IMR-90 (cell line): Measurements from ENCODE around the gene PHLDA2. TPM values are rescaled to one million over a fixed set of nuclear protein-coding genes. Genes with fewer than 3 reads are reported as not detected.

Experiments
- ATAC-seq: fragments of 200-7000 bp; cut with Tn5 transposase; 2 replicates; pipeline ENCODE4 v1.9.1; 2020; ENCODE audit warnings: low read depth, mild to moderate bottlenecking, moderate library complexity
- BruUV-seq: library from RNA; stranded (reverse); fragments of 400-500 nt; replicated peaks from 2 replicates; lab custom pipeline; 2021; lab: Mats Ljungman, UMichigan
- CTCF ChIA-PET: fragments of 300-600 bp; formaldehyde crosslinking; extraction: SDS; loops from one replicate; lab custom pipeline; 2021; ENCODE audit warnings: antibody characterized with exemption; lab: Yijun Ruan, JAX
- POLR2A ChIA-PET: fragments of 300-600 bp; sonication (Branson Sonifier 250); formaldehyde crosslinking; loops from one replicate; lab custom pipeline; 2022; ENCODE audit warnings: antibody characterized with exemption; ENCODE audit not compliant: unreplicated experiment; lab: Charles Lee
- DNase-seq: peaks from one replicate; pipeline ENCODE4 v3.0.0; 2013
- H2AFZ ChIP-seq: replicated peaks from 2 replicates; pipeline ENCODE3; 2013; ENCODE audit warnings: low read length, mild to moderate bottlenecking; ENCODE audit not compliant: poor library complexity
- H2AK5ac ChIP-seq: 2 replicates; pipeline ENCODE4 v1.6.1; 2013; ENCODE audit warnings: low read depth, low read length, inconsistent platforms
- H2AK9ac ChIP-seq: replicated peaks from 2 replicates; pipeline ENCODE3; 2013; ENCODE audit warnings: mild to moderate bottlenecking, low read depth, low read length, moderate library complexity; ENCODE audit not compliant: poor library complexity
- H2BK120ac ChIP-seq: 2 replicates; pipeline ENCODE4 v1.6.1; 2013; ENCODE audit warnings: low read depth, low read length, inconsistent platforms
- H2BK15ac ChIP-seq: 3 replicates; pipeline ENCODE4 v1.6.1; 2013; ENCODE audit warnings: low read depth, low read length, inconsistent platforms
- H2BK20ac ChIP-seq: 2 replicates; pipeline ENCODE4 v1.6.1; 2013; ENCODE audit warnings: low read depth, mild to moderate bottlenecking, inconsistent platforms, low read length, moderate library complexity
- H2BK5ac ChIP-seq: 2 replicates; pipeline ENCODE4 v1.6.1; 2013; ENCODE audit warnings: mild to moderate bottlenecking, low read depth, low read length, inconsistent platforms; ENCODE audit not compliant: poor library complexity, severe bottlenecking
- H3K14ac ChIP-seq: replicated peaks from 2 replicates; pipeline ENCODE4 v1.6.1; 2013; ENCODE audit warnings: low read depth, low read length, inconsistent platforms
- H3K18ac ChIP-seq: 2 replicates; pipeline ENCODE4 v1.6.1; 2013; ENCODE audit warnings: low read depth, low read length, control low read depth
- H3K23ac ChIP-seq: 2 replicates; pipeline ENCODE4 v1.6.1; 2013; ENCODE audit warnings: low read depth, low read length, inconsistent platforms
- H3K27ac ChIP-seq: 2 replicates; pipeline ENCODE4 v1.5.1; 2013; ENCODE audit warnings: mild to moderate bottlenecking, control low read depth, low read length; ENCODE audit not compliant: insufficient read depth
- H3K27me3 ChIP-seq: 2 replicates; pipeline ENCODE4 v1.6.1; 2013; ENCODE audit warnings: low read length; ENCODE audit not compliant: control insufficient read depth, insufficient read depth
- H3K36me3 ChIP-seq: 2 replicates; pipeline ENCODE4 v1.6.1; 2013; ENCODE audit warnings: low read length, mixed read lengths; ENCODE audit not compliant: control insufficient read depth, insufficient read depth
- H3K4ac ChIP-seq: 2 replicates; pipeline ENCODE4 v1.6.1; 2013; ENCODE audit warnings: low read depth, low read length, inconsistent platforms
- H3K4me1 ChIP-seq: 2 replicates; pipeline ENCODE4 v1.6.1; 2013; ENCODE audit warnings: low read length, mixed read lengths; ENCODE audit not compliant: control insufficient read depth, insufficient read depth
- H3K4me2 ChIP-seq: 2 replicates; pipeline ENCODE4 v1.6.1; 2013; ENCODE audit warnings: low read depth, mild to moderate bottlenecking, control low read depth, low read length, moderate library complexity
- H3K4me3 ChIP-seq: 2 replicates; pipeline ENCODE4 v1.5.1; 2013; ENCODE audit warnings: low read depth, mild to moderate bottlenecking, control low read depth, low read length, moderate library complexity; ENCODE audit not compliant: insufficient read depth
- H3K56ac ChIP-seq: 2 replicates; pipeline ENCODE4 v1.6.1; 2013; ENCODE audit warnings: low read length, inconsistent platforms; ENCODE audit not compliant: insufficient read depth; ENCODE audit errors: extremely low read depth
- H3K79me1 ChIP-seq, 2 experiments: 2 replicates each; pipeline ENCODE4 v1.6.1; 2013; ENCODE audit warnings: low read length in 2 of 2, inconsistent platforms in 1 of 2, low read depth in 1 of 2
- H3K9ac ChIP-seq: 2 replicates; pipeline ENCODE4 v1.6.1; 2013; ENCODE audit warnings: low read depth, low read length, control low read depth
- H3K9me1 ChIP-seq: 2 replicates; pipeline ENCODE4 v1.6.1; 2013; ENCODE audit warnings: low read length, inconsistent platforms; ENCODE audit not compliant: insufficient read depth
- H3K9me3 ChIP-seq: 2 replicates; pipeline ENCODE4 v1.6.1; 2013; ENCODE audit warnings: low read length; ENCODE audit not compliant: control insufficient read depth, insufficient read depth
- H4K20me1 ChIP-seq: 2 replicates; pipeline ENCODE4 v1.6.1; 2013; ENCODE audit warnings: low read length, inconsistent platforms; ENCODE audit not compliant: insufficient read depth
- H4K5ac ChIP-seq: 2 replicates; pipeline ENCODE4 v1.6.1; 2013; ENCODE audit warnings: mild to moderate bottlenecking, low read depth, low read length, control low read depth
- H4K8ac ChIP-seq, 2 experiments: 2 replicates each; pipeline ENCODE4 v1.6.1; 2013; ENCODE audit warnings: low read depth in 2 of 2, low read length in 2 of 2, control low read depth in 1 of 2, inconsistent platforms in 1 of 2
- H4K91ac ChIP-seq: 2 replicates; pipeline ENCODE4 v1.6.1; 2013; ENCODE audit warnings: low read depth, low read length, inconsistent platforms; ENCODE audit not compliant: insufficient read depth
- BHLHE40 ChIP-seq: fragments of 150-350 bp; IDR thresholded peaks from 2 replicates; pipeline ENCODE4 v1.6.1; 2016; ENCODE audit warnings: mild to moderate bottlenecking, low read depth, low read length
- CEBPB ChIP-seq: IDR thresholded peaks from 2 replicates; pipeline ENCODE4 v1.6.1; 2012; ENCODE audit warnings: low read depth, low read length, improper control_type of control experiment
- CHD1 ChIP-seq: IDR thresholded peaks from 2 replicates; pipeline ENCODE4 v1.6.1; 2012; ENCODE audit warnings: low read depth, low read length, improper control_type of control experiment
- CTCF ChIP-seq: conservative IDR thresholded peaks from 2 replicates; pipeline ENCODE4 v1.5.1; 2012; ENCODE audit warnings: mild to moderate bottlenecking, low read depth, low read length, improper control_type of control experiment
- ELK1 ChIP-seq: fragments of 150-350 bp; IDR thresholded peaks from 2 replicates; pipeline ENCODE4 v1.6.1; 2016; ENCODE audit warnings: low read depth, mild to moderate bottlenecking, low read length, moderate library complexity, borderline replicate concordance
- FOS ChIP-seq: fragments of 150-350 bp; IDR thresholded peaks from 2 replicates; pipeline ENCODE4 v1.6.1; 2016; ENCODE audit warnings: low read depth, low read length
- MAFK ChIP-seq: IDR thresholded peaks from 2 replicates; pipeline ENCODE4 v1.6.1; 2012; ENCODE audit warnings: low read depth, low read length, improper control_type of control experiment
- MAZ ChIP-seq: IDR thresholded peaks from 2 replicates; pipeline ENCODE4 v1.6.1; 2012; ENCODE audit warnings: low read depth, mild to moderate bottlenecking, low read length, improper control_type of control experiment, moderate library complexity, borderline replicate concordance
- MXI1 ChIP-seq: IDR thresholded peaks from 2 replicates; pipeline ENCODE4 v1.6.1; 2012; ENCODE audit warnings: low read depth, mild to moderate bottlenecking, low read length, moderate library complexity, borderline replicate concordance
- NFE2L2 ChIP-seq: fragments of 150-350 bp; IDR thresholded peaks from 2 replicates; pipeline ENCODE4 v1.6.1; 2016; ENCODE audit warnings: low read depth, mild to moderate bottlenecking, low read length
- POLR2A ChIP-seq: IDR thresholded peaks from 2 replicates; pipeline ENCODE4 v1.6.1; 2012; ENCODE audit warnings: mild to moderate bottlenecking, low read depth, low read length
- RAD21 ChIP-seq: IDR thresholded peaks from 2 replicates; pipeline ENCODE4 v1.6.1; 2012; ENCODE audit warnings: low read length, improper control_type of control experiment
- RCOR1 ChIP-seq: IDR thresholded peaks from 2 replicates; pipeline ENCODE4 v1.6.1; 2012; ENCODE audit warnings: mild to moderate bottlenecking, low read length, improper control_type of control experiment; ENCODE audit not compliant: insufficient replicate concordance
- RFX5 ChIP-seq: IDR thresholded peaks from 2 replicates; pipeline ENCODE4 v1.8.0; 2012; ENCODE audit warnings: low read depth, mild to moderate bottlenecking, low read length, moderate library complexity
- SMC3 ChIP-seq: fragments of 150-350 bp; IDR thresholded peaks from 2 replicates; pipeline ENCODE4 v1.6.1; 2016; ENCODE audit warnings: low read depth, mild to moderate bottlenecking, antibody characterized with exemption, low read length, moderate library complexity
- USF2 ChIP-seq: fragments of 150-350 bp; IDR thresholded peaks from 2 replicates; pipeline ENCODE4 v1.6.1; 2017; ENCODE audit warnings: mild to moderate bottlenecking, antibody characterized with exemption, low read length, low read depth
- WGBS, 2 experiments: methylation state at CpG; one replicate each; pipeline versions ENCODE4 v1.1.5 to v1.1.7; 2013; ENCODE audit warnings: missing lambda C conversion rate in 2 of 2; ENCODE audit not compliant: insufficient read length in 1 of 2; ENCODE audit errors: extremely low coverage in 2 of 2; 5-methylcytosine and 5-hydroxymethylcytosine counted together
- dilution Hi-C: fragments of 300-500 bp; cut with HindIII; formaldehyde crosslinking; loops from one replicate; pipeline ENCODE4 v1.14.3; 2018; ENCODE audit warnings: low sequenced_read_pairs; ENCODE audit not compliant: unreplicated experiment
- in situ Hi-C: fragments of 300-500 bp; cut with MboI; formaldehyde crosslinking; loops from 3 replicates; pipeline ENCODE4 v1.14.3; 2019; ENCODE audit warnings: low sequenced_read_pairs, inconsistent platforms, mixed read lengths
- intact Hi-C: fragments of 100-400 bp; cut with micrococcal nuclease; formaldehyde crosslinking; loops from 2 replicates; pipeline ENCODE4 v1.10.0; 2022
- polyA plus RNA-seq, 3 experiments: library from polyadenylated mRNA; depleted of rRNA; stranded (reverse); fragments of >200 nt; gene quantifications; 2 replicates each; pipeline ENCODE4 v1.2.3, GENCODE V29; 2012; ENCODE audit warnings: low replicate concordance in 1 of 3
- total RNA-seq: library from RNA; depleted of rRNA; stranded (reverse); fragments of >200 nt; gene quantifications from 2 replicates; pipeline ENCODE4 v1.2.3, GENCODE V29; 2012

PHLDA2 gene
- total and polyA plus RNA-seq, 2 of the 4 experiments (the other 2 are of a cell fraction), result 3.8 to 89.0 TPM

- dilution Hi-C loops, result no loop called here
- DNase-seq (no peak), ATAC-seq (no peak)
- in situ Hi-C loops, result loop anchor here (25.0 kb wide), 1 partner anchor 693 kb away; no protein-coding TSS in a partner anchor
- Histone ChIP-seq H2BK15ac (no peak overlapping the region), H3K4me3 (no peak overlapping the region), H3K9me1 (no peaks in the 10 kb centered on the region; the same call in 1 of the 2 replicates), H3K9me3 (peaks cover 9% of the 10 kb centered on the region), H2AK5ac (no peak overlapping the region), H3K18ac (no peak overlapping the region), H3K4me1 (no peaks in the 10 kb centered on the region), H4K8ac (no peak overlapping the region), H2AFZ (no peak overlapping the region), H3K23ac (no peak overlapping the region), H3K4me2 (no peak overlapping the region), H3K36me3 (peaks cover 7% of the 10 kb centered on the region; the same call in 1 of the 2 replicates), H4K5ac (no peak overlapping the region), H3K56ac (no peak overlapping the region), H4K20me1 (peaks cover 12% of the 10 kb centered on the region), H3K14ac (no peak overlapping the region), H3K4ac (no peak overlapping the region), H4K91ac (no peak overlapping the region), H3K27ac (no peak overlapping the region), H3K9ac (no peak overlapping the region), H2BK20ac (no peak overlapping the region), H3K79me1 (peaks cover 0 to 3% of the 10 kb centered on the region in 2 experiments; a peak in 1 of 4 replicates), H3K27me3 (peaks cover 8% of the 10 kb centered on the region), H2AK9ac (no peak overlapping the region), H2BK5ac (no peak overlapping the region), H2BK120ac (no peak overlapping the region)
- BruUV-seq, result no TSS peak
- TF ChIP-seq BHLHE40, result no peak
- no peak for TF ChIP-seq MXI1
- no peak for TF ChIP-seq RAD21
- no peak for TF ChIP-seq FOS
- no peak for TF ChIP-seq ELK1
- TF ChIP-seq RCOR1, result no peak
- no peak for TF ChIP-seq NFE2L2
- TF ChIP-seq POLR2A, result no peak
- TF ChIP-seq MAZ, result no peak
- no peak for TF ChIP-seq CHD1
- no peak for TF ChIP-seq MAFK
- TF ChIP-seq CTCF, result no peak
- TF ChIP-seq CEBPB, result no peak
- no peak for TF ChIP-seq SMC3
- TF ChIP-seq RFX5, result no peak
- TF ChIP-seq USF2, result no peak
- no CpG with 5 or more reads among the region's 7 CpGs for WGBS, 2 experiments
- ChIA-PET CTCF (no interaction called here), POLR2A (no interaction called here)
- intact Hi-C loops, result no loop called here
Observed at GRCh38 chr11:2880646-2881045, 48.6 kb downstream of the PHLDA2 start.
